Fibroblast of skin of left biceps (primary cell): ENCODE results near the gene PHLDA3.

Source experiments
- DNase-seq, 2 experiments: peaks; one replicate each; pipeline ENCODE4 v3.0.0-alpha.2; 2013; ENCODE audit warnings: low read depth in 2 of 2

Gene PHLDA3

GRCh38 chr1:201468844-201469644 is at the start of gene PHLDA3:
Gene PHLDA3, minus strand, starts transcription at chr1:201469188. Its CDS starts 402 bp downstream, at chr1:201468786.
- DNase-seq = peak; percentile 86 to 91

- DNase-seq = no peak
Observed at GRCh38 chr1:201518071-201518470, 49.1 kb upstream of the PHLDA3 start.

DNA sequence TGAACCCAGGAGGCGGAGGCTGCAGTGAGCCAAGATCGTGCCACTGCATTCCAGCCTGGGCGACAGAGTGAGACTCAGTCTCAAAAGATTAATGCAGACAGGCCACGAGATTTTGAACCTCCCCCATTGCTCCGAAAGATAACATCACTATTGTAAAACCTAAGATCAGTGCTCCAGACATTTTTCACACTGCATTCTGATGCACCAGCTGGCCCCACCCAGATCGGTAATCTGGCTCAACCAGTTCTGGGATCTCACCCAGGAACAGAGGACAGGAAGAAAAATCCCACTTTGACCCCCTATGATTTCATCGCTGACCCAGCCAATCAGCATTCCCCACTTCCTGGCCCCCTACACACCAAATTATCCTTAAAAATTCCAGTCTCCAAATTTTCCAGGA is 48.6 kb upstream of the PHLDA3 start:
- no peak for DNase-seq

GRCh38 chr1:201516511-201517127 is 47.6 kb upstream of the PHLDA3 start:
- DNase-seq = no peak

- DNase-seq = no peak
Observed at GRCh38 chr1:201515895-201516294, 46.9 kb upstream of the PHLDA3 start.

- DNase-seq = no peak
Observed at GRCh38 chr1:201515062-201515750, 46.2 kb upstream of the PHLDA3 start.

GRCh38 chr1:201514466-201514865 is 45.5 kb upstream of the PHLDA3 start:
- no peak for DNase-seq

DNA sequence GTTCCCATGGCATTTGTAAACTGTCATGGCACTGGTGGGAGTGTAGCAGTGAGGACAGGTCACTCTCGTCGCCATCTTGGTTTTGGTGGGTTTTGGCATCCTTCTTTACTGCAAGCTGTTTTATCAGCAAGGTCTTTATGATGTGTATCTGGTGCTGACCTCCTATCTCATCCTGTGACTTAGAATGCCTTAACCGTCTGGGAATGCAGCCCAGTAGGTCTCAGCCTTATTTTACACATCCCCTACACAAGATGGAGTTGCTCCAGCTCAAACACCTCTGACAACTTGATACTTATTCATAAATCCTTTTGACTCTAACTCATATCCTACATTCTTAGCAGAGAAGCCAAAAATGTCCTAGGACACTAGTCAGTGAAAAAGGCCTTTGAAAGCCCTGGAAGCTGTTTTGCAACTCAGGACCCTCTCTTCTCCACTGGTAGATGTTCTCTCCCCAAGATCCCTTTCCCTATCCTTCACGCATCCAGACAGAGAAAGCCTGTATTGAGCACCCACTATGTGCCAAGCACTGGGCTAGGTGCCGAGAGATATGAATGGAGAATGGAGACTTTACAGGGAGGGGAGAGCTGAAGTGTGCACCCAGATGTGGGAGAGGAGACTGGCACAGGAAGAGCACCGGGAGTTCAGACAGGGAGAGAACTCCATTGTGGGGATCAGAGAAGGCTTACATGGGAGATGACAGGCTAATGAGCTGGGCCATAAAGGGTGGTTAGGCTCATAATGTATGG is 44.7 kb upstream of the PHLDA3 start:
- no peak for DNase-seq

- no peak for DNase-seq
Observed at GRCh38 chr1:201511941-201512539, 43.1 kb upstream of the PHLDA3 start.

GRCh38 chr1:201511396-201511940 is 42.5 kb upstream of the PHLDA3 start:
- no peak for DNase-seq

DNA sequence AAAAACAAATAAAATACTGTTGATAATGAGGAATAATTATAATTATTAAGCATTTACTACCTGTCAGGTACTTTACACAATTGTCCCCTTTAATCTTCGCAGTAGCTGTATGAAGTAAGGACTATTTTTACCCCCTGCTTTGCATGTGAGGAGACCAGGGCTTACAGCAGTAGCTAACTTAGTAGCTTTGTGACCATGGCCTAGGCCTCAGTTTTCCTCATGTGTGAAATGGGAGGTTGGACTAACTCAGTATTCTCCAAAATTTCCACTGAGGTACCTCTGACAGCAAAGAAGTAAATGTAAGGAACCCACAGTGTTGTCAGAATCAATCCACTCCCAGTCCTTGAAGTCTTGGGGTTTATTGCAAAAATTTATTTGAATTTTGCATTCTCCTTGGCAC is 41.7 kb upstream of the PHLDA3 start:
- no peak for DNase-seq

DNA sequence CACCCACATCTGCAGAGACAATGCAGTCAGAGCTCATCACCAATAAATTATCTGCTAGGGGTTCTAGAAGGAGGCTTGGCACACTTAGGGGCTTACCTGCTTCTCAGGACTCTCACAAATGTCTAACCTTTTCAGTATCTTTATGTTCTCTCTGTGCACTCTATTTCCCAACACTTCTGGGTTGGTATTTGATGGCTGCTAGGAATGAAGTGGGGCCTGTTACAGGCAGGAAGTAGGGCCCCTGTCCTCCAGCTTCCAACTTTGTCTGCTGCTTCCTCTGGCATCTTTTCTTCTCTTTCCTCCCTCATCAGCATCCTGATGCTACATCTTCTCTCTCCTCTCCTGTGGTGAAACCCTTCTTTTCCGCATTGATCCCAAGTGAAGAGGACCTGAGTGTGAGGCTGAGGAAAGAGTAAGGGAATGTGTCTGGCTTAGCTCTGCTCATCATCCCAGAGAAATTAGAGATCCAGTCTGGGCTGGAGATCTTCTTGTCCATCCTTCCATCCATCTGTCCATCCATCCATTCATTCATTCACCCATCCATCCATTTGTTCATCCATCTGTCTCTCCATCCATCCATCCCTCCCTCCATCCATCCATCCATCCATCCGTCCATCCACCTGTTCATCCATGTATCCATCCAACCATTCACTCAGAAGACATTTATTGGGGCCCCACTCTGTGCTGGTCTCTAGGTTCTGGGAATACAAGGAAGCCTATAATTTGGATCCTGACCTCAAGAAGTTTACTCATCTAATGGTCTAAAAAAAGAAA is 40.8 kb upstream of the PHLDA3 start:
- DNase-seq = no peak

DNA sequence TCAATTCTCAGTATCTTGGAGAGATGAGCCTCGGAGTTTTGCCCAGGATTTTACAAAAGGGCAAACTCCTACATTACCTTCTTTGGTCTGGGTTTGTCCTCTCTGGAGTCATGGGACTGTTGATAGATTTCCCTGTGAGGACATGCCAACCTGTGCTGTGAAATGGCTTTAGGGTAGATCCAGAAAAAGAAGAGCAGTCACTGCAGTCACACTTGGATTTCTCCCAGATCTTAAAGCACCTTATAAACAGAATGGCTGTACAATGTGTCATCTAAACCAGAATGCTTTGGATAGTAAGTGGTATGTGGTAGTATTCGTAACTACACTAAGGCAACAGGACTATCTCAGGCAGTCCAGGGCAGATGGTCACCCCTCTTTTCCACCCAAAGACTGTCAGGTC is 39.8 kb upstream of the PHLDA3 start:
- DNase-seq = no peak

- DNase-seq = no peak
Observed at GRCh38 chr1:201507360-201507675, 38.3 kb upstream of the PHLDA3 start.

DNA sequence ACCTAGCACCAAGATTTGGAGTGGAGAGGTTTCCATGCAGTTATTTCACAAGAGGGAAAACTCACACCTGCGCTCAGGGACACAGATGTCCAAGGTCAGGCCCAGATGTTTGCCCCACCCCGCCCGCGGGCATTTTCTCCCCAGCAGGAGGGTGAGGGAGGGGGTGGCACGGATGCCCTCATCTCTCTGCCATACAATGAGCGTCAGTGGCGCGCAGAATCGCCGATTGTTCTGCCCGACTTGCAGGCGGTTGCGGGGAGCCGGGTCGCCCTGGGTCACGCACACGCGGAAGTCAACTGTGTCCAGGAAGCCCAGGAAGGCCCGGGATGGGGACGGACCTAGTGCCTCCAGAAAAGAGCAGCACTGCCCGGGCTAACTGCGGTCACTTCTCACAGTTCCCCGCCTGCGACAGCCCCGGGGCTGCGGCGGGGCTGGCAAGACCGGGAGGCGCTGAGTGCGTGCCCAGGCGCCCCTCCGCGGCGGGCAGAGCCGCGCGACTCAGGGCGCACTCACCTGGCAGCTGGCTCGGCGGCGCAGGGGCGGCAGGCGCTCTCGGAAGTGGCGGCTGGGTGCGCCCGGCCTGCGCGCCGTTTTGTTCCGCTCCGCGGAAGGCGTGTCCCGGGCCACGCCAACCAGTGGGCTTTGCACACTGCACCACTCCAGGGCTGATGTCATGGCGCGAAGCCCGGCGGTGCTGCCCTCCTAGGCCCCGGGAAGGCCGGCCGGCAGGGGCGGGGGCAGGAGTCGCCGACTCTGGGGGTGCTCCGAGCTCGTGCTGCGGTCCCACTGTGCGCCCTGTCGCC is 37.8 kb upstream of the PHLDA3 start, which contains the start of gene CSRP1:
CSRP1 (minus strand) TSS at position 567 of the 803 bp plus-strand sequence. CDS start 10,820 bp downstream, outside the sequence.
- peak; percentile 61 to 62 for DNase-seq

- no peak for DNase-seq
Observed at GRCh38 chr1:201506092-201506491, 37.1 kb upstream of the PHLDA3 start.

GRCh38 chr1:201505503-201505890 is 36.5 kb upstream of the PHLDA3 start:
- DNase-seq = no peak

GRCh38 chr1:201504799-201505502 is 36.0 kb upstream of the PHLDA3 start:
- no peak for DNase-seq

DNA sequence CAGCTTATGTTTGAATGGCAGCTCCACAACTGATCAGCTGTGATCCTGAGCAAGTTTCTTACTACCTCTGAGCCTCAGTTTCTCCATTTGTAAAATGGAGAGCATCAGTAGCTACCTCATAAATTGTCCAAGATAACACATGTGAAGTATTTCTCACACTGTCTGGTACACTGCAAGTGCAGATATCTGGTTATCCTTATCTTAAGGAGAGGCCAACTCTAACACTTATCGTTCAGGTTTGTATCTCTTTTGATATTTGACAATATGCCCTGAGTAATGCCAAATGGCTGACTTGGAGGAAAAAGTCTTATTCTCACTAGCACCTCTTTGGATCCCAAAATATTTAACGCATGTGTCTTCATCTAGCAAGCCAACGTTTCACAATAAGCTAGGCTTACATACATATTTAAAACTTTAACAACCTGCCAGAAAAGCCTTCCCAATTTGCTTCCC is 35.2 kb upstream of the PHLDA3 start:
- no peak for DNase-seq
